Tibial artery (tissue), 4 donors: ENCODE measurements around the gene CAMK2B.

ENCODE experiments used
- DNase-seq, 2 donors: peaks; one replicate each; pipeline ENCODE4 v3.0.0-alpha.2; 2019
- H3K27ac ChIP-seq, 2 donors: fragments of 200-600 bp; sonication (generic) in 1 of 2; 1 replicate in 1 of 2; 2 replicates in 1 of 2; pipeline ENCODE4 v1.5.1; 2018 to 2019; ENCODE audit warnings: mild to moderate bottlenecking in 1 of 2
- H3K27me3 ChIP-seq, 2 donors: fragments of 200-600 bp; sonication (generic) in 1 of 2; one replicate each; pipeline versions ENCODE4 v1.5.1 to v1.6.0; 2016 to 2019
- H3K36me3 ChIP-seq, 3 donors: fragments of 200-600 bp; sonication (generic) in 2 of 3; one replicate each; pipeline ENCODE4 v1.5.1; 2016 to 2019; ENCODE audit warnings: mild to moderate bottlenecking in 2 of 3
- H3K4me1 ChIP-seq, 4 donors: fragments of 200-600 bp; sonication (generic) in 2 of 4; 1 replicate in 3 of 4; 2 replicates in 1 of 4; pipeline ENCODE4 v1.5.1; 2016 to 2019
- H3K4me3 ChIP-seq, 2 donors: fragments of 200-600 bp; sonication (generic) in 1 of 2; 1 replicate in 1 of 2; 2 replicates in 1 of 2; pipeline ENCODE4 v1.5.1; 2018 to 2019; ENCODE audit warnings: mild to moderate bottlenecking in 2 of 2
- H3K9me3 ChIP-seq, 3 donors: fragments of 200-600 bp; sonication (generic) in 1 of 3; one replicate each; pipeline ENCODE4 v1.5.1; 2016 to 2019
- CTCF ChIP-seq, 2 experiments: fragments of 200-600 bp in 1 of 2; fragments of 450-650 bp in 1 of 2; IDR thresholded peaks; one replicate each; pipeline ENCODE4 v1.5.1; 2017 to 2019; ENCODE audit warnings: antibody characterized with exemption in 2 of 2, mild to moderate bottlenecking in 1 of 2, moderate library complexity in 1 of 2
- intact Hi-C: fragments of 100-400 bp; cut with DNase I; formaldehyde crosslinking; loops from one replicate; pipeline ENCODE4 v1.15.0; 2023; ENCODE audit warnings: low total_unique reads

The CAMK2B gene

GRCh38 chr7:44307905-44308595 is 17.3 kb downstream of the CAMK2B start:
- Histone ChIP-seq H3K4me1 (peaks cover 0 to 9% (median 7%) of the 10 kb centered on the region in 4 donors), H3K4me3 (no peak overlapping the region), H3K27me3 (peaks cover 0 to 27% of the 10 kb centered on the region in 2 donors), H3K36me3 (no peaks in the 10 kb centered on the region), H3K9me3 (no peaks in the 10 kb centered on the region), H3K27ac (no peak overlapping the region)
- intact Hi-C loops: no loop called here
- no peak for TF ChIP-seq CTCF (IDR thresholded peaks at IDR 0.05)
- DNase-seq: peak in 1 of 2 donors; percentile 44

- Histone ChIP-seq H3K36me3 (no peaks in the 10 kb centered on the region), H3K27me3 (peaks cover 0 to 27% of the 10 kb centered on the region in 2 donors), H3K9me3 (no peaks in the 10 kb centered on the region), H3K4me3 (no peak overlapping the region), H3K4me1 (peaks cover 0 to 9% (median 7%) of the 10 kb centered on the region in 4 donors), H3K27ac (no peak overlapping the region)
- DNase-seq: peak in 1 of 2 donors; percentile 62
- intact Hi-C loops: no loop called here
- peak; percentile 7 to 13 for TF ChIP-seq CTCF (IDR thresholded peaks at IDR 0.05)
These were observed 18.0 kb downstream of the CAMK2B start for GRCh38 chr7:44307301-44307900.

- intact Hi-C loops: no loop called here
- H3K4me3 ChIP-seq: no peak overlapping the region
- peaks cover 0 to 24% of the 10 kb centered on the region in 2 donors for H3K27me3 ChIP-seq
- no peak overlapping the region for H3K27ac ChIP-seq
- no peak for TF ChIP-seq CTCF (IDR thresholded peaks at IDR 0.05)
- H3K36me3 ChIP-seq: no peaks in the 10 kb centered on the region
- H3K9me3 ChIP-seq: no peaks in the 10 kb centered on the region
- DNase-seq: peak in 1 of 2 donors; percentile 40
- H3K4me1 ChIP-seq: peaks cover 0 to 9% (median 7%) of the 10 kb centered on the region in 4 donors
These were observed 18.8 kb downstream of the CAMK2B start for GRCh38 chr7:44306606-44307005.

GRCh38 chr7:44305564-44306507 is 19.6 kb downstream of the CAMK2B start:
- Histone ChIP-seq H3K4me3 (no peak overlapping the region), H3K9me3 (no peaks in the 10 kb centered on the region), H3K4me1 (peaks cover 0 to 9% (median 7%) of the 10 kb centered on the region in 4 donors), H3K27ac (no peak overlapping the region), H3K36me3 (no peaks in the 10 kb centered on the region), H3K27me3 (peaks cover 0 to 17% of the 10 kb centered on the region in 2 donors)
- DNase-seq: peak in 1 of 2 donors; percentile 50
- no peak for TF ChIP-seq CTCF (IDR thresholded peaks at IDR 0.05)
- intact Hi-C loops: no loop called here

GRCh38 chr7:44294325-44295069 is 30.9 kb downstream of the CAMK2B start:
- TF ChIP-seq CTCF (IDR thresholded peaks at IDR 0.05): no peak
- intact Hi-C loops: no loop called here
- Histone ChIP-seq H3K36me3 (no peaks in the 10 kb centered on the region), H3K27me3 (peaks cover 0 to 24% of the 10 kb centered on the region in 2 donors), H3K4me3 (no peak overlapping the region), H3K4me1 (no peaks in the 10 kb centered on the region), H3K27ac (no peak overlapping the region), H3K9me3 (no peaks in the 10 kb centered on the region)
- DNase-seq: no peak
